Measurements from ENCODE around the gene DNAJC19. TPM values are rescaled to one million over a fixed set of nuclear protein-coding genes. Genes with fewer than 3 reads are reported as not detected.
"Not testable (repeated sequence)": the region's sequence is repeated elsewhere in the genome, so short reads cannot be mapped to it uniquely, and the experiment has no call there.

Gene DNAJC19
- 25.2 and 36.0 TPM in 2 replicates for total RNA-seq (2014; rRNA removed; shearing (Covaris generic))

DNA sequence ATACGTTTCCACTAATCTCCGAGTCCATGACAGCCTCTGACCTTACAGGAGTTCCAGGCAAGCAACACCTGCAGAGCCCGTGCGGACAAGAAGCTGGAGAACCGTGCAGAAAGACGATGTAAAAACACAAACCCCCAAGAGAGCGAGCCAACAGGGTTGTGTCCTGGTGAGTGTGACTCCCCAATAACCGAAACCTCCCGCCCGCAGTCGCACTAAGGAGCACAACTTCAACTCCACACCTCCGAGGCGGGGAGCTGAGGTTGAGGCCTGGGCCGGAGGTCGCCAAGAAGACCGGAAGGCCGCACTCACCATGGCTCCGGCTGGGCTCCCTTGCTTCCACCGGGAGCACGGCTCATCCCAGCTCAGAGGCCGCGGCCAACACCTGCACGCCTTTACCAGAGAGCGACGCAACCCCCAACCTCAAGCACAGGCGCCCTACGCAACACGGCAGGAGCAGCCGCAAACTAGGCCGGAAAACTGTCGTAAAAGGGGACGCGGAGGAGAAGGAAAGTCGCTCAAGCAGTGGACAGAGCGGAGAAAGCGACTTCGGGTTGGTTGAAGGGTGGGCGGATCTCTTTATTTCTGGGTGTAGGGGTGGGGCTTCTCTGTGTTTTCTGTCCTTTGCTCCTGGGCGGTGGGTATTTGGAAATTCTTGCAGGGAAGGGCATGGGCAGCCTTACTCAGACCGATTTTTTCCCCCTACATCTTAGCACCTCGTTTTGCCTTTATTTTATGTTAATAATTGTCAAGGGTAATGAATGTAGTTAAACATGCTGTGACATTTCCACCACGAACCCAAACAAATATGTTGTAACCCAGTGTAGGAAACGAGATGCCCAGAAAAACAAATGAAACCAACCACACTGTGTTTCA, at the start of gene DNAJC19:
DNAJC19 (minus strand) TSS at position 446 of the 873 bp plus-strand sequence; CDS start at position 312, 134 bp downstream.
- no peak within 1 kb of the TSS for H3K27ac ChIP-seq
- DNase-seq (ENCODE audit: low read depth in 1 of 2, low spot score in 2 of 2): peak; percentile 84 to 89
- H3K4me1 ChIP-seq (replicated peaks): 0 out of 2 replicates have a peak, but pooled peaks cover 3% of the 10 kb centered on the region
- H3K36me3 ChIP-seq: peaks cover 6% of the 10 kb centered on the region
- no peaks in the 10 kb centered on the region for H3K9me3 ChIP-seq (replicated peaks)
- peak within 1 kb of the TSS; percentile 60 for H3K4me3 ChIP-seq
- H3K27me3 ChIP-seq (replicated peaks): no peaks in the 10 kb centered on the region

- Histone ChIP-seq H3K27ac (no peak overlapping the region), H3K4me3 (no peak overlapping the region), H3K36me3 (no peaks in the 10 kb centered on the region), H3K9me3 (replicated peaks) (no peaks in the 10 kb centered on the region), H3K4me1 (replicated peaks) (no peaks in the 10 kb centered on the region), H3K27me3 (replicated peaks) (no peaks in the 10 kb centered on the region)
- DNase-seq (ENCODE audit: low read depth in 1 of 2, low spot score in 2 of 2): no peak
These were observed 41.4 kb upstream of the DNAJC19 start for GRCh38 chr3:181030948-181031347.

GRCh38 chr3:181025204-181025603, 35.7 kb upstream of the DNAJC19 start:
- no peak for DNase-seq (ENCODE audit: low read depth in 1 of 2, low spot score in 2 of 2)
- Histone ChIP-seq H3K4me3 (no peak overlapping the region), H3K27ac (no peak overlapping the region), H3K27me3 (replicated peaks) (no peaks in the 10 kb centered on the region), H3K36me3 (no peaks in the 10 kb centered on the region), H3K9me3 (replicated peaks) (no peaks in the 10 kb centered on the region), H3K4me1 (replicated peaks) (no peaks in the 10 kb centered on the region)

GRCh38 chr3:181017690-181018089, 28.2 kb upstream of the DNAJC19 start:
- no peaks in the 10 kb centered on the region for H3K4me1 ChIP-seq (replicated peaks)
- DNase-seq (ENCODE audit: low read depth in 1 of 2, low spot score in 2 of 2): no peak
- H3K27ac ChIP-seq: no peak overlapping the region
- no peaks in the 10 kb centered on the region for H3K27me3 ChIP-seq (replicated peaks)
- H3K36me3 ChIP-seq: no peaks in the 10 kb centered on the region
- no peak overlapping the region for H3K4me3 ChIP-seq
- H3K9me3 ChIP-seq (replicated peaks): no peaks in the 10 kb centered on the region

DNA sequence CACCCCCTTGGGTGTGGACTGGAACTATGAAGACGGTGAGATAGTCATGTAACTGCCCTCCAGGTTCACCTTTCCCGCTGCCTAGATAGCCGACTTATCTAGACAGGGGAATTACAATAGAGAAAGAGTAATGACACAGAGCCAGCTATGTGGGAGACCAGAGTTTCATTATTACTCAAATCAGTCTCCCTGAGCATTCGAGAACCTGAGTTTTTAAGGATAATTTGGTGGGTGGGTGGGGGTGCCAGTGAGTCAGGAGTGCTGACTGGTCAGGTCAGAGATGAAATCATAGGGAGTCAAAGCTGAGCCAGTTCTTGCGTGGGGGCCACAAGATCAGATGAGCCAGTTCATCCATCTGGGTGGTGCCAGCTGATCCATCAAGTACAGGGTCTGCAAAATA, 19.7 kb upstream of the DNAJC19 start:
- Histone ChIP-seq H3K4me3 (no peak overlapping the region), H3K27ac (no peak overlapping the region), H3K36me3 (no peaks in the 10 kb centered on the region), H3K4me1 (replicated peaks) (no peaks in the 10 kb centered on the region), H3K27me3 (replicated peaks) (no peaks in the 10 kb centered on the region), H3K9me3 (replicated peaks) (no peaks in the 10 kb centered on the region)
- no peak for DNase-seq (ENCODE audit: low read depth in 1 of 2, low spot score in 2 of 2)

DNA sequence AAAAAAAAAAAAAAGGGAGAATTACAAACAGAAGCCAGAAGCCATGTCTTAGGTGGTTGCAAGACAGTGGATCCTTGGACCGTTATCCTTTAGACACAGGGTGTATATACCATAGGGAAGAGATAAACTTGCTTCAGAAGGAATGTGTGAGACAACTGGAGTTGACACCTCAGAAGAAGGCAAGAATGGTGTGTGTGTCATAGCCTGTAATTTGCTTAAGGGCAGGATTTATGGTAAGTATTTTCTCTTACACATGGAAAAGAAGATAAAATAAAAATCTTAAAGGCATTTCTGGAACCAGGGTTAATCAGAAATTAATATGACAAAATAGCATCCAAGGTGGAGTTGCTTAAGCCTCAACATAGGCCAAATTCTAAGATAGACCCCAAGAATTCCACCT, 19.3 kb upstream of the DNAJC19 start:
- H3K4me3 ChIP-seq: no peak overlapping the region
- DNase-seq (ENCODE audit: low read depth in 1 of 2, low spot score in 2 of 2): no peak
- no peak overlapping the region for H3K27ac ChIP-seq
- H3K27me3 ChIP-seq (replicated peaks): no peaks in the 10 kb centered on the region
- H3K4me1 ChIP-seq (replicated peaks): no peaks in the 10 kb centered on the region
- no peaks in the 10 kb centered on the region for H3K9me3 ChIP-seq (replicated peaks)
- no peaks in the 10 kb centered on the region for H3K36me3 ChIP-seq

- Histone ChIP-seq H3K27ac (no peak overlapping the region), H3K4me3 (no peak overlapping the region), H3K9me3 (replicated peaks) (no peaks in the 10 kb centered on the region), H3K36me3 (no peaks in the 10 kb centered on the region), H3K4me1 (replicated peaks) (no peaks in the 10 kb centered on the region), H3K27me3 (replicated peaks) (no peaks in the 10 kb centered on the region)
- no peak for DNase-seq (ENCODE audit: low read depth in 1 of 2, low spot score in 2 of 2)
These were observed 17.7 kb upstream of the DNAJC19 start for GRCh38 chr3:181007262-181007661.

DNA sequence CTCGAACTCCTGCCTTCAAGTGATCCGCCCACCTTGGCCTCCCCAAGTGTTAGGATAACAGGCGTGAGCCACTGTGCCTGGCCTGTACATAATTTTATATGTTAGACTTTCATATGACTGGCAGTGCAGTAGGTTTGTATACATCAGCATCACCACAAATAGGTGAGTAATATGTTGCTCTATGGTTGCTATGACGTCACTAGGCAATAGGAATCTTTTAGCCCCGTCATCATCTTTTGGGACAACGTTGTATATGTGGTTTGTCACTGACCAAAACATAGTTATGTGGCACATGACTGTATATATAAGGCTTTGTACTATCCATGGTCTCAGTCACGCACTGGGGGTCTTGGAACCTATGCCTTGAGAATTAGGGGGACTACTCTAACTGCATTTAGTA, 17.0 kb upstream of the DNAJC19 start:
- H3K4me3 ChIP-seq: no peak overlapping the region
- H3K27me3 ChIP-seq (replicated peaks): no peaks in the 10 kb centered on the region
- no peaks in the 10 kb centered on the region for H3K36me3 ChIP-seq
- no peaks in the 10 kb centered on the region for H3K9me3 ChIP-seq (replicated peaks)
- H3K4me1 ChIP-seq (replicated peaks): no peaks in the 10 kb centered on the region
- no peak overlapping the region for H3K27ac ChIP-seq
- DNase-seq (ENCODE audit: low read depth in 1 of 2, low spot score in 2 of 2): no peak

DNA sequence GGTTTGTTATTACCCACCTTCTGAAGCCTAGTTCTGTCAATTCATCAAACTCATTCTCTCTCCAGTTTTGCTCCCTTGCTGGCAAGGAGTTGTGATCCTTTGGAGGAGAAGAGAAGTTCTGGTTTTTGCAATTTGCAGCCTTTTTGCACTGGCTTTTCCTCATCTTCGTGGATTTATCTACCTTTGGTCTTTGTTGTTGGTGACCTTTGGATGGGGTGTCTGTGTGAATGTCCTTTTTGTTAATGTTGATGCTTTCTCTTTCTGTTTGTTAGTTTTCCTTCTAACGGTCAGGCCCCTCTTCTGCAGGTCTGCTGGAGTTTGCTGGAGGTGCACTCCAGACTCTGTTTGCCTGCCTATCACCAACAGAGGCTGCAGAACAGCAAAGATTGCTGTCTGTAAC, 13.9 kb upstream of the DNAJC19 start:
- H3K36me3 ChIP-seq; H3K4me3 ChIP-seq; DNase-seq (ENCODE audit: low read depth in 1 of 2, low spot score in 2 of 2); H3K27ac ChIP-seq; H3K4me1 ChIP-seq (replicated peaks); H3K27me3 ChIP-seq (replicated peaks); H3K9me3 ChIP-seq (replicated peaks): not testable (repeated sequence)

GRCh38 chr3:181002331-181002730, 12.8 kb upstream of the DNAJC19 start:
- not testable (repeated sequence) for DNase-seq (ENCODE audit: low read depth in 1 of 2, low spot score in 2 of 2); H3K9me3 ChIP-seq (replicated peaks); H3K36me3 ChIP-seq

GRCh38 chr3:180996415-180996932, 6.9 kb upstream of the DNAJC19 start:
- H3K9me3 ChIP-seq (replicated peaks): no peaks in the 10 kb centered on the region
- H3K27me3 ChIP-seq (replicated peaks): 0 out of 2 replicates have a peak, but pooled peaks cover 3% of the 10 kb centered on the region
- H3K4me3 ChIP-seq: no peak overlapping the region
- H3K36me3 ChIP-seq: no peaks in the 10 kb centered on the region
- no peak for DNase-seq (ENCODE audit: low read depth in 1 of 2, low spot score in 2 of 2)
- no peaks in the 10 kb centered on the region for H3K4me1 ChIP-seq (replicated peaks)
- H3K27ac ChIP-seq: no peak overlapping the region

More at GRCh38 chr3:181002331-181002730, 12.8 kb upstream of the DNAJC19 start:
- not testable (repeated sequence) for H3K4me1 ChIP-seq (replicated peaks); H3K27ac ChIP-seq; H3K4me3 ChIP-seq; H3K27me3 ChIP-seq (replicated peaks)

- Histone ChIP-seq H3K36me3 (peaks cover 5% of the 10 kb centered on the region; the same call in 1 of the 2 replicates), H3K9me3 (replicated peaks) (no peaks in the 10 kb centered on the region), H3K27me3 (replicated peaks) (no peaks in the 10 kb centered on the region), H3K4me1 (replicated peaks) (0 out of 2 replicates have a peak, but pooled peaks cover 3% of the 10 kb centered on the region), H3K4me3 (no peak overlapping the region), H3K27ac (no peak overlapping the region)
- no peak for DNase-seq (ENCODE audit: low read depth in 1 of 2, low spot score in 2 of 2)
These were observed 969 bp upstream of the DNAJC19 start for GRCh38 chr3:180990505-180990904.

DNA sequence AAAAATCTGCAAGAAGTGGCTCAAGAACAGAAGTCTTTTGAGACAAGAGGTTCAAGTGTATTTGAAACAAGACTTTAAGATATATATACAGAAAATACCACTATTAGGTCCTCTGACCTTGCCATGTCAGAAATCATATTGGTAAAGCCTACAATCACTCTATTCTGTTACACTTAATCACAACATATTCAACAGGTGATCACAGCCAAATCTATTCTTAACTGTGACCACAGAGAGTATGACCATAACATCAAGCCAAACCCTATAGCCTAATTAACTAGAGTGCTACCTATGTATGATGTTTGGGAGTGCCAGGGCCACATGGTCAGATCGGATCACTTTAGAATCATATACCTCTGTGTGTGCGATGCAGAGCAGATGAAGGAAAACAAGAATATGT, 2.2 kb downstream of the DNAJC19 start:
- H3K36me3 ChIP-seq: peaks cover 16% of the 10 kb centered on the region
- H3K4me1 ChIP-seq (replicated peaks): 0 out of 2 replicates have a peak, but pooled peaks cover 3% of the 10 kb centered on the region
- H3K27me3 ChIP-seq (replicated peaks): no peaks in the 10 kb centered on the region
- H3K27ac ChIP-seq: no peak overlapping the region
- no peaks in the 10 kb centered on the region for H3K9me3 ChIP-seq (replicated peaks)
- no peak for DNase-seq (ENCODE audit: low read depth in 1 of 2, low spot score in 2 of 2)
- no peak overlapping the region for H3K4me3 ChIP-seq

GRCh38 chr3:180986366-180986765, 3.2 kb downstream of the DNAJC19 start:
- H3K27me3 ChIP-seq (replicated peaks); H3K4me1 ChIP-seq (replicated peaks); DNase-seq (ENCODE audit: low read depth in 1 of 2, low spot score in 2 of 2); H3K27ac ChIP-seq; H3K4me3 ChIP-seq; H3K9me3 ChIP-seq (replicated peaks): not testable (repeated sequence)
- peaks cover 16% of the 10 kb centered on the region for H3K36me3 ChIP-seq
